ENCODE data around the gene WNT7B.

WNT7B gene

DNA sequence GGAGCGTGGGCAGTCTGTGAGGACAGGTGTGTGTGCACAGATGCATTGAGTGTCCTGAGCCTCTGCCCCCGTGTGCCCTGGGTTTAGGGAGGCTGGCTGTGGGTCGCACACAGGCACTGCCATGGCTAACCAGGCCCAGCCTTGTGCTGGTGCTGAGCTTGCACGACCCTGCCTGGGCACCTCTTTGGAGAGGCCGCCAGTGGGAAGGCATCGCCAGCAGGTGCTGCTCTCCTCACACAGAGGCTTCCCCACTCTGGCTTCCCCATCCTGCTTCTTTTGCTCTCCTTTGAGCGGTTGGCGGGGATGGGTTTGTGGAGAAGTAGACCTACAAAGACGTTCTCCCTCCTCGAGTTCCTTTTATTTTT lies 4.1 kb downstream of the WNT7B start:
- peaks cover 85% of the 10 kb centered on the region for H3K4me1 ChIP-seq

DNA sequence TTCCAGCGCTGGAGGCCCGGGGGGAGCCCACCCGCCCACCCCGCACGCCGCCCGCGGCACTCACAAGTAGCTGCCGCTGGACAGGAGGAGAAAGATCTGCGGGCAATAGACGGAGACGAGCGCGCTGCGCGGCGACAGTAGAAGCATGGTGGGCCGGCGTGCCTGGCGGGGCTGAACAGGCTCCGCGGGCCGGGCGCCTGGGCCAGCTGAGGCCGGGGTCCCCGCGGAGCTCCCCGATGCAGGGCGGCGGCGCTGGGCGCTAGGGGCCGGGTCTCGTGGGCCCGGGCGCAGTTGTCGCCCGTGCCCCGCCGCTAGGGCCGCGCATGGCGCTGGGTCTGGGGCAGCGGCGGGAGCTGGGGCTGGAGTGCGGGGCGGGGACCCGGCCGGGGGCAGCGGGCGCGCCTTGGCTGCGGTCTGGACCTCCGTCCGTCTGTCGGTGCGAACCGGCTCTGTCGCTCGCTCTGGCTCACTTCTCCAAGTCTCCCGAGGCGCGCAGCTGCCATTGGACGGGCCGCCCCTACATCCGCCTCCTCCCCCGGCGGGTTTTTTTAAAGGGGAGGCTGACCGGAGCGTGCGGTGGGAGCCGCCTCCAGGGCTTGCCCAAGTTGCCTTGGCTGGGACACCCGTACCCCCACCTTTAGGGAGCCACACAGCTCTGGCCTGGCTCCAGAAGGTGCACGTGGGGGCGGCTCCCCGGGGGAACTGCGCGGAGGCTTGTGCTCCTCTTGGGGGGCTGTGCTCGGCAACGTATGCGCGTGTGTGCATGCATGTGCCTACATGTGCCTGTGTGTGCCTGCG lies 4.7 kb downstream of the WNT7B start:
- H3K27me3 ChIP-seq = peaks cover 97% of the 10 kb centered on the region
- H4K20me1 ChIP-seq = peaks cover 94% of the 10 kb centered on the region
- H3K27ac ChIP-seq = no peak overlapping the region
- peaks cover 85% of the 10 kb centered on the region for H3K4me1 ChIP-seq
- no peaks in the 10 kb centered on the region for H3K9me3 ChIP-seq
- peak overlapping the region; percentile 64 for H3K4me3 ChIP-seq
- no peak overlapping the region for H3K9ac ChIP-seq
- TF ChIP-seq Cebpa-rat (IDR thresholded peaks at IDR 0.05) = no peak
- H3K4me2 ChIP-seq = peak overlapping the region; percentile 99
- no peaks in the 10 kb centered on the region for H3K36me3 ChIP-seq

More for the DNA sequence above, 4.1 kb downstream of the WNT7B start:
- peaks cover 97% of the 10 kb centered on the region for H4K20me1 ChIP-seq
- H3K4me2 ChIP-seq = peak overlapping the region; percentile 99
- no peak for TF ChIP-seq Cebpa-rat (IDR thresholded peaks at IDR 0.05)
- no peaks in the 10 kb centered on the region for H3K36me3 ChIP-seq
- H3K9me3 ChIP-seq = no peaks in the 10 kb centered on the region
- H3K4me3 ChIP-seq = peak overlapping the region; percentile 64
- no peak overlapping the region for H3K9ac ChIP-seq
- no peak overlapping the region for H3K27ac ChIP-seq
- peaks cover 100% of the 10 kb centered on the region for H3K27me3 ChIP-seq

DNA sequence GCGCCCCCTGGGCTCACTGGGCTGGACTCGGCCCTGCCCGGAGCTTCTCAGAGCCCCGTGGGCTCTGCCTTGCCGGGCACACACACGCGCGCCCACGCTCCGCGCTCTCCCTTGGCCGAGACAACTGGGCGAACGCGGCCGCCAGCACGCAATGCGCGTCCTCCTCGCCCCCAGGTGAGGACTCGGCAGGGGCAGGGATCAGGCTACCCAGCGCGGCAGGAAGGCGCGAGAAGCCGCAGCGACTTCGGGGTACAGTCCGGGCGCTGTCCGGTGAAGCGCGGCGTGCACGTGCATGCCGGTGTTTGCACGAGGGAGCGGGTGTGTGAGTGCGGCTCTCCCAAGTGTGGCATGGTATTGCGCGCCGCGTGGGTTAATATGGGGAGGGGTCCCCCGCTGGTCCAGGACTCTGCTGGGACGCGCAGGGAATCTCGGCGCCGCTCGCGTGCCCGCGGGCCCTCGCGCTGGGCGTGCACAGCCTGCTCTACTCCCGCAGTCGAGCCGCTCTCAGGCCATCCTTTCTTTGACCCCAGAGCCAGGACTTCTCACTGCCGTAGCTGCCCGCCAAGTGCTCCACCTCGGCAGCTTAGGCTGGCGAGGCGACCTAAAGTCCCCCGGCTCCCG lies 5.4 kb downstream of the WNT7B start:
- Histone ChIP-seq H3K9ac (no peak overlapping the region), H3K27ac (no peak overlapping the region)
- TF ChIP-seq Cebpa-rat (IDR thresholded peaks at IDR 0.05) = no peak

DNA sequence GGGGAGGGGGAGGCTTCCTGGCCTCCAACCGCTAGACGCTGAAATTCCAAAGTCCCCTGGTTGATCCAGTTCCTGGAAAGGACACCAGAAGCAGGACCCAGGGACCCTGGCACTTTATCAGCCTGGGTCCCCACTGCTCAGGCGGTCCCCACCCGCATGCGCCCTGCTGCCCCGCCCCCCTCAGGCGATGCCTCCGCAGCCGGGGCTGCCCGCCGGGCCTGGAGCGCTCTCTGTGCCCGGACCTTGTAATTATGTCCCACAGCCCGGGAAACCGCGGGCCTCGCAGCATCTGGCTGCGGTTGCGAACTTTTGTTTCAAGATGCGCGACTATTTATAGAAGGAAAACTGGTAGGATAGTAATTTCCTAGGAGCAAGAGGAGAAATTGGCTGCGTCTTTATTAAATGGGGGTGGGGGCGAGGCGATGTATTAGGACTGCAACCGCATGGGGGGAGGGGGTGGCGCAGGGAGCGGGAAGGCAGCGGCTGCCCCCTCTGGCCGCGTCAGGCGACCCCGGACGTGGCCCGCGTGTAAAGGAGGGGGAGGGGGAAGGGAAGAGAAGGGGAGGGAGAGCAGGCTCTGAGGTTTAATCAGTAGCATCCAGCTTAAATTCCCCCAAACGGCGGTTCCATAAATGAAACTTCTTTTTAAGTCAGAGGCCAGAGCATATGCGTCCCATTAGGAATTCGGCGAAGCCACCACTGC lies 6.1 kb downstream of the WNT7B start:
- Histone ChIP-seq H3K4me2 (peak overlapping the region; percentile 99), H3K4me1 (peaks cover 87% of the 10 kb centered on the region), H3K4me3 (peak overlapping the region; percentile 64), H3K27me3 (peaks cover 86% of the 10 kb centered on the region), H3K9me3 (no peaks in the 10 kb centered on the region), H4K20me1 (peaks cover 96% of the 10 kb centered on the region), H3K9ac (no peak overlapping the region), H3K36me3 (no peaks in the 10 kb centered on the region), H3K27ac (no peak overlapping the region)
- TF ChIP-seq Cebpa-rat (IDR thresholded peaks at IDR 0.05) = no peak

More for the DNA sequence above, 5.4 kb downstream of the WNT7B start:
- peaks cover 89% of the 10 kb centered on the region for H3K27me3 ChIP-seq
- no peaks in the 10 kb centered on the region for H3K36me3 ChIP-seq
- H3K9me3 ChIP-seq = no peaks in the 10 kb centered on the region
- H3K4me2 ChIP-seq = peak overlapping the region; percentile 99
- peak overlapping the region; percentile 64 for H3K4me3 ChIP-seq
- peaks cover 87% of the 10 kb centered on the region for H3K4me1 ChIP-seq
- peaks cover 96% of the 10 kb centered on the region for H4K20me1 ChIP-seq

DNA sequence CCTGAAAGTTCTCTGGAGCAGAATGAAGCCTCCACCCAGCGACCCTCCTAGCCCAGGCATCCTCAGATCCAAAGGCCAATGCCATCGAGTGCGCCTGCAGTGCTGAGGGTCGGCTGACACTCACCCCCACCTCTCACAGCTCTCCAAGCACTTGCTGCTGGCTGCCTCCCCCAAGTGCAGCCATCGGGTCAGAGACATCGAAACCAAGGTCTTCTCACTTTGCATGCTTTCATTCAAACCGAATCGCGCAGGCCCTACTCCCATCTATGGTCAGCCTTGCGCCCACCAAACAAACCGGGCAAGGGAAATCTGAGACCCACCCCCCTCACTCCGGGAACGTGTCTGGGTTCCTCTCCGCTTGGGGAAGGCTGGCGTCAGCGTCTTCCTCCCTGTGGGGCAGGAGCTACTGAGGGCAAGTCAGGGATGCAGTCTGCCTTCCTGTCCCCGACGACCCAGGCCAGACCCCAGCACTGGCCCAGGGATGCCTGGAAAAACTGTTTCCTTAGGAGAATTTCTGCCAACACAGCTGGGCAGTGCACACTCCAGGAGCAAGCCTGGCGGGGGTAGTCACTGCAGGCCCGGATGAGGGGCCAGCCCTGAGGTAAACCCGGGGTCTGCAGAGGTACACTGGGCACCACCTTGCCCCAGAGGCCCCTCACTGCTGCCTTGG lies 7.0 kb downstream of the WNT7B start:
- Histone ChIP-seq H3K27me3 (peaks cover 86% of the 10 kb centered on the region), H3K36me3 (no peaks in the 10 kb centered on the region), H3K4me1 (peaks cover 90% of the 10 kb centered on the region), H3K9ac (no peak overlapping the region), H3K4me2 (peak overlapping the region; percentile 99), H3K27ac (no peak overlapping the region), H3K9me3 (no peaks in the 10 kb centered on the region), H3K4me3 (no peak overlapping the region), H4K20me1 (peaks cover 96% of the 10 kb centered on the region)
- TF ChIP-seq Cebpa-rat (IDR thresholded peaks at IDR 0.05) = no peak

DNA sequence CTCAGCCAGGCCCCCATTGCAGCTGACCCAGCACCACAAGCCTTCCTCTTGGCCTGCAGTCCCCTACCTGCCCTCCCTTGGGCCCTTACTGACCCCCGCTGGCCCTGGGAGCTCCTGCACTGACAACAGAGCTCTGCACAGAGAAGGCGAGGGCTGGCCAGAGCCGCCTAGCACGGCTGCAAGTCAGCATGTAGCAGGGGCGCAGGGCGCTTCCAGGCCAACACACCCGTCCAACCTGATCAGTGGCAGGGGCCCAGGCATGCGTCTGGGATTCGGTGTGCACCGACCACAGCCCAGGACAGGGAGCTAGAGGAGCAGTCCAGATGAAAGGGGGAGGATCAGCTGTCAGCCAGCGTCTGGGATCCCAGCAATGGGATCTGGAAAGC lies 7.6 kb downstream of the WNT7B start:
- no peak for TF ChIP-seq Cebpa-rat (IDR thresholded peaks at IDR 0.05)
- H3K27ac ChIP-seq = no peak overlapping the region
- peaks cover 85% of the 10 kb centered on the region for H3K27me3 ChIP-seq
- H4K20me1 ChIP-seq = peaks cover 96% of the 10 kb centered on the region
- no peak overlapping the region for H3K9ac ChIP-seq
- peaks cover 90% of the 10 kb centered on the region for H3K4me1 ChIP-seq
- peak overlapping the region; percentile 99 for H3K4me2 ChIP-seq
- H3K4me3 ChIP-seq = no peak overlapping the region
- no peaks in the 10 kb centered on the region for H3K36me3 ChIP-seq
- H3K9me3 ChIP-seq = no peaks in the 10 kb centered on the region

DNA sequence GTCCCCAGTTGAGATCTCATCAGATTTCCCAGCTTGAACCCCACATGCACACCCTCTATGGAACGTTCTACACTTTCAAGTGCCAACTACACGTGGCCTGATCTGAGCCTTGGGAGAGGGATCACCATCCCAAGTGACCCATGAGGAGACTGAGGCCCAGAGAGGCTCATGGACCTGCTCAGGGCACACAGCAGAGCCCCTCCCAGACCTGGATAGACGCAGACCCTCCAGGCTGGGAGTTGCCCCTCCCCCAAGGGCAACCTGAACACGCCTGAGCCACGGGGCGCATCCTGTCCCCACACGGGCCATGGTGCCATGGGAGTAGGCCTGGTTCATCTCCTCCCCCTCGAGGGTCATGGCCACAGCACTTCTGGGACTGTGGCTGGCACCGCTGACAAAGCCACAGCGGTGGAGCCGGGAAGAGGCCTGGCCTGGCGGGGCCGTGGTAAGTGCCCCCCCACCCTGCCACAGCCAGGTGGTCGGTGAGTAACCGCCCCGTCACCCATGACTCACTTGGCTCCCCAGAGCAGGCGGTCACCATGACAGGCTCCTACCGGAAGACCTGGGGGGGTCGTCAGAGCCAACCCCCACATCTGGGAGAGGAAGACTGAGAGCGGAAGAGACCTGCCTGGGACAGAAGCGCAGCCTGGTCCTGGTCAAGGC lies 8.1 kb downstream of the WNT7B start:
- H3K9me3 ChIP-seq = no peaks in the 10 kb centered on the region
- no peak overlapping the region for H3K9ac ChIP-seq
- no peaks in the 10 kb centered on the region for H3K36me3 ChIP-seq
- peaks cover 96% of the 10 kb centered on the region for H4K20me1 ChIP-seq
- peaks cover 90% of the 10 kb centered on the region for H3K4me1 ChIP-seq
- no peak overlapping the region for H3K4me3 ChIP-seq
- H3K27me3 ChIP-seq = peaks cover 80% of the 10 kb centered on the region
- TF ChIP-seq Cebpa-rat (IDR thresholded peaks at IDR 0.05) = no peak
- peak overlapping the region; percentile 99 for H3K4me2 ChIP-seq
- H3K27ac ChIP-seq = no peak overlapping the region

DNA sequence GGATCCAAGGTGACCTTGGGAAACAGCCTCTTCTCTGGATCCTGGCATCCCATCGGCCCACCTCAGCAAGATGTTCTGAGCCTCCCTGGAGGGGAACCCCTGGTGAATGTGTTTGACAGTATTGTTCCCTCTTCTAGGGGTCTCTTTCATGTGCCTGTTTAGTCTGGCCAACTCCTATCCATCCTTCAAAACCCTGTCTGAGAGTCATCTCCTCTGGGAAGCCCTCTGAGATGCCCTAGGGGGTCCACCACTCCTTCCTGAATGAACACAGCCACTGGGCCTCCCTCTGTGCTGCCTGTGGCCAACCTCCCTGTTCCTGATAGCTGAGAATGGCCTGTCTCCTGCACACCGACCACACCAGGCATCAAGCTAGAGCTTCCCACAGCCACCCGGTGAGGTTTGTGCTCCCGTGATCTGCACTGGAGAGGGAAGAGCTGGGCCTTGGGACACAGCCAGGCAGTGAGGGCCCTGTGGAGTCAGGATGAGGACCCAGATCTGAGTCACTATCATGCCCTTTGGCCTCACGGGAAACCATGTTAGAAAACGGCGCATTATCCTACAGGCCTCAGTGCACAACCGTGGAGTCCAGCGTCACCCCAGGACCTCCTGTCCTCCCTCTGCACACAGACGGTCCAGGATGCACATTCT lies 8.8 kb downstream of the WNT7B start:
- peak overlapping the region; percentile 99 for H3K4me2 ChIP-seq

DNA sequence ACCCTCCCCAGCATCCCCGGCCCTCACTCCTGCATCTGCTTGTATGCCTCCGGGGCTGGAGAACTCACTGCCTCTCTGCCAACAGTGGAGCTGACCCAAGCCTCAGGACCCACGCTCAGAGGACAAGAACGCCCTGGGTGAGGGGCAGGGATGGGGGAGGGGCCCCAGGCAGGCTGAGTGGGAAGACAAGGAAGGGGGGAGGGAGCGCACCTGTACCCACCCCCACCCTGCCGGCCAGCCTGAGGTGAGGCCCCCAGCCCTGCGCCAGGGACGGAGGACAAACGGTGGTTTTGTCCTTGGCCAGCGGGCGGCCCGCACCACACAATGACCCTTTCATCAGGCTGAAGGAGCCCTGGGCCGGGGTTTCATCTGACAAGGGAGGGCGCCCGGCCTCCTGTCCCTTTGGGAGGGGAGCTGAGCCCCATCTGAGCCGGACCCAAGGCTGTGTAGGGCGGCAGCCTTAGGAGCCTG lies 10.0 kb downstream of the WNT7B start:
- no peak overlapping the region for H3K9ac ChIP-seq
- H3K27me3 ChIP-seq = peaks cover 60% of the 10 kb centered on the region
- H3K4me2 ChIP-seq = peak overlapping the region; percentile 99
- no peak overlapping the region for H3K4me3 ChIP-seq
- TF ChIP-seq Cebpa-rat (IDR thresholded peaks at IDR 0.05) = no peak
- H3K4me1 ChIP-seq = peaks cover 77% of the 10 kb centered on the region
- H3K36me3 ChIP-seq = no peaks in the 10 kb centered on the region
- H3K9me3 ChIP-seq = no peaks in the 10 kb centered on the region
- H4K20me1 ChIP-seq = peaks cover 88% of the 10 kb centered on the region
- H3K27ac ChIP-seq = no peak overlapping the region

More for the DNA sequence above, 8.8 kb downstream of the WNT7B start:
- H3K27ac ChIP-seq = no peak overlapping the region
- peaks cover 72% of the 10 kb centered on the region for H3K27me3 ChIP-seq
- peaks cover 96% of the 10 kb centered on the region for H4K20me1 ChIP-seq
- H3K9me3 ChIP-seq = no peaks in the 10 kb centered on the region
- H3K36me3 ChIP-seq = no peaks in the 10 kb centered on the region
- peaks cover 88% of the 10 kb centered on the region for H3K4me1 ChIP-seq
- no peak overlapping the region for H3K9ac ChIP-seq
- TF ChIP-seq Cebpa-rat (IDR thresholded peaks at IDR 0.05) = no peak
- no peak overlapping the region for H3K4me3 ChIP-seq

All from BLaER1 (cell line).